ENCODE data around the gene DIS3.
"Not testable (repeated sequence)": the region's sequence is repeated elsewhere in the genome, so short reads cannot be mapped to it uniquely, and the experiment has no call there.

The DIS3 gene, protein sequence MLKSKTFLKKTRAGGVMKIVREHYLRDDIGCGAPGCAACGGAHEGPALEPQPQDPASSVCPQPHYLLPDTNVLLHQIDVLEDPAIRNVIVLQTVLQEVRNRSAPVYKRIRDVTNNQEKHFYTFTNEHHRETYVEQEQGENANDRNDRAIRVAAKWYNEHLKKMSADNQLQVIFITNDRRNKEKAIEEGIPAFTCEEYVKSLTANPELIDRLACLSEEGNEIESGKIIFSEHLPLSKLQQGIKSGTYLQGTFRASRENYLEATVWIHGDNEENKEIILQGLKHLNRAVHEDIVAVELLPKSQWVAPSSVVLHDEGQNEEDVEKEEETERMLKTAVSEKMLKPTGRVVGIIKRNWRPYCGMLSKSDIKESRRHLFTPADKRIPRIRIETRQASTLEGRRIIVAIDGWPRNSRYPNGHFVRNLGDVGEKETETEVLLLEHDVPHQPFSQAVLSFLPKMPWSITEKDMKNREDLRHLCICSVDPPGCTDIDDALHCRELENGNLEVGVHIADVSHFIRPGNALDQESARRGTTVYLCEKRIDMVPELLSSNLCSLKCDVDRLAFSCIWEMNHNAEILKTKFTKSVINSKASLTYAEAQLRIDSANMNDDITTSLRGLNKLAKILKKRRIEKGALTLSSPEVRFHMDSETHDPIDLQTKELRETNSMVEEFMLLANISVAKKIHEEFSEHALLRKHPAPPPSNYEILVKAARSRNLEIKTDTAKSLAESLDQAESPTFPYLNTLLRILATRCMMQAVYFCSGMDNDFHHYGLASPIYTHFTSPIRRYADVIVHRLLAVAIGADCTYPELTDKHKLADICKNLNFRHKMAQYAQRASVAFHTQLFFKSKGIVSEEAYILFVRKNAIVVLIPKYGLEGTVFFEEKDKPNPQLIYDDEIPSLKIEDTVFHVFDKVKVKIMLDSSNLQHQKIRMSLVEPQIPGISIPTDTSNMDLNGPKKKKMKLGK

DNA sequence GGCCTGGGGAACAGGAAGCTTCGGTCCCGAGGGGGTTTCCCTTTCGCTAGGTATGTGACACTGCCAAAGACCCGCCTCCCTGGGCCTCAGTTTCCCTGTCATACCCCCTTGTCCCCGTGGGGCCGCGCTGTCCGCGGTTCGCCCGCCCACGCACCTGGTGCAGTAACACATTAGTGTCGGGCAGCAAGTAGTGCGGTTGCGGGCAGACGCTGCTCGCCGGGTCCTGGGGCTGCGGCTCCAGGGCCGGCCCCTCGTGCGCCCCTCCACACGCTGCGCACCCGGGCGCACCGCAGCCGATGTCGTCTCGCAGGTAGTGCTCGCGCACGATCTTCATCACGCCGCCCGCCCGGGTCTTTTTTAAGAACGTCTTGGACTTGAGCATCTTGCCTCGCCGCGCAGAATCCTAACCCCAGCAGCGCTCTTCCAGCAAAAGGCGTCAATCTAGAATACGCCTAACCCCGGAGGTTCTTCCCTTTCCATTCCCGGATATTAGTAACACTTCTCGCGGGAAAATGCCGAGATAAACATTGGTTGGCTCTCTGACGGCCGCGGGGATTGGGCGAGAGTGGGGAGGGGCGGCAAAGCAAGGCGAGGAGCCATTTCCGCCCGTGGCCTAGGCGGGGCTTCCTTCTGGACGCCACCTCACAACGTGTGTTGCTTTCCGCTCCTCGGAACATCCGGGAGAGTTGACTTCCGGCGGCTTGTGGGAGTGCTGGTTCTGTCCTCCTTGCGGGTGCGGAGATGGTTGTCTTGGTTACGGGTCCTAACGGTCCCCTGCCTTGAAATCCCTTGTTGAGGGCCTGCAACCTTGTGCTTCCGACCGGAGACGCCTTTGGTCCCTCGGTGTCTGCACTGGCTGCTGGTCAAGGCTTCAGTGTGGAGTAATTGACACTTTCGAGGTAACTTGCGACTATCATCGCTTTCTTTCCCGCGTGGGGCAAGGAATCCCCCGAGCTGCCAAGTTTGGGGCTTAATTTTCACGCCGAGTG lies at the start of gene DIS3, which contains the start of gene PIBF1:
TSS of gene DIS3 (minus strand) at position 450 of the 989 bp plus-strand sequence. CDS start at position 382, 68 bp downstream.
TSS of gene PIBF1 (plus strand) at position 683 of the 989 bp plus-strand sequence. CDS start 1,337 bp downstream, outside the sequence.
- DNase-seq, result peak; percentile 93

DNA sequence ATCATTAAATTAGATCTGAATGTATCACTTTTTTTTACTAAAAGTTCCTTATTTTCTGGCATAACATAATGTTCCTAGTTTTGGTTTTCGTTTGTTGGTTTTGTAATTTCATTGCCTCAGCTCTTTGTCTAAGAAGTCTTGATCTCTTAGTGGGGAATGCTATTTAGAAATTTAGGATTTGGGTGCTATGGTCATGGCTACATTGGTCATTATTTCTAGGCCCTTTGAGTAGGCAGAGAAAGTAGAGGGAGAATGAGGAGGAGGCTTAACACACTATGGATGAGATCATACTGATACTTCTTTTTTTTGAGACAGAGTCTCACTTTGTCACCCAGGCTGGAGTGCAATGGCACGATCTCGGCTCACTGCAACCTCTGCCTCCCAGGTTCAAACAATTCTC lies 42.0 kb upstream of the DIS3 start:
- no peak for DNase-seq

DNA sequence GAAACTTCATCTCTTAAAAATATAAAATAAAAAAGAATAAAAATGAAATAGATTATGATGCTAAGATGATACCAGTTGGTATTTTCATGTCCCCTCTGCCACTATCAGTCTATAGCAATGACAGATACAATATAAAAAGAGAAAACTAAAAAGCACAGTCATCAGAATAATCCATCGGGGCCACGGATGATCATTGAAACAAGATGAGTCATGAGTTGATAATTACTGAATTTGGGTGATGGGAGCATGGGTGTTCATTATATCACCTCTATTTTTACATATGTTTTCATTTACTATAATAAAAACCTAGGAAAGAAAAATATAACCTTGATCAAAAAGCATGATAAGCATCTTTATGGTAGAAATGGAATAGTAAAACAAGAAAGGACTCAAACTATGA lies 41.4 kb upstream of the DIS3 start:
- DNase-seq, result no peak

DNA sequence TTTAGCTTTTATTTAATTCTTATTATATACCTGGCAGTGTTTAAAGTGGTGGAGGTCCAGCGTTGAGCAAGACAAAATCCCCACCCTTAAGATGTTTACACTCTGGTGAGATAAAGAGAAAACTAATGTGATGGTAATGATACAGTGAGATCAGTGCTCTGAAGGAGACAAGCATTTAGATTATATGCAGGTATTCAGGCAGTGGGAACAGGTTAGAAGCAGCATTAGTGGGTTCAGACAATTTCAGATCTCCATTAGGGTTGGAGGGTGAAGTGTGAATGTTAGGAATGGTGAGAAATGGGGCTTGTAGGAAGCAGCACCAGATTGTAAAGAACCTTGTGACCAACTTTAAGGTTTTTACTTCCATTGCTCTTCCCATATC lies 39.2 kb upstream of the DIS3 start:
- DNase-seq, result no peak

DNA sequence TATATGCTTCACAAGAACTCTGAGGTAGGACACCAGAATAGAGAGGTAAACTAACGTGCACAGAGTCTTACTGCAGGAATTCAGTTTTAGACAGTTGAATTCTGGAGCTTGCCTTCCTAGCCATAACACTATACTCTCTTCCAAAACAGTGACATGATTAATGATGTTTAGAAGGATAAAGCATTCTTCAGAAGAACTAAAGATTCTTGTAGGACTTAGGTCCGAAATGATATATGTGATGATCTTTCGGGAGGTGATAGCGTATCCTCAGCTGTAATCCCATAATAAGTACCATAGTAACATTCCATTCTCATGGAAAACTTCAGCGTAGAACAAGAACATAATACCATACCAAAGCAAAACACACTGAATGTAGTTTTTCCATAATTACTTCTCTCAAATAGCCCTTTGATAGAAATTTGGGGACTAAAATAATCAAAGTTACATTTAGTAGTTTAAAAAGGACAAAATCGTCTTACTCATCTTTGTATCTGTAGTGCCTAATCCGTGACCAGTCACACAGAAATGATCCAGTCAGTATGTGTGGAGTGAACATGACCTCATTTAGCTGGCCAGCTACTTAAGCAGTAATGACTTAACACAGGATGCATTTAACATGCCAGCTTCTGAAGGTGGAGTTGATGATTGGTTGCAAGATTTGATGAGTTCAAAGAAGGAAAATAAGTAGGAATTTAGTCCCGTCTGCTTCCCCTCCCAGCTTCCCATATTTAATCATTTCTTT lies 38.6 kb upstream of the DIS3 start:
- no peak for DNase-seq

DNA sequence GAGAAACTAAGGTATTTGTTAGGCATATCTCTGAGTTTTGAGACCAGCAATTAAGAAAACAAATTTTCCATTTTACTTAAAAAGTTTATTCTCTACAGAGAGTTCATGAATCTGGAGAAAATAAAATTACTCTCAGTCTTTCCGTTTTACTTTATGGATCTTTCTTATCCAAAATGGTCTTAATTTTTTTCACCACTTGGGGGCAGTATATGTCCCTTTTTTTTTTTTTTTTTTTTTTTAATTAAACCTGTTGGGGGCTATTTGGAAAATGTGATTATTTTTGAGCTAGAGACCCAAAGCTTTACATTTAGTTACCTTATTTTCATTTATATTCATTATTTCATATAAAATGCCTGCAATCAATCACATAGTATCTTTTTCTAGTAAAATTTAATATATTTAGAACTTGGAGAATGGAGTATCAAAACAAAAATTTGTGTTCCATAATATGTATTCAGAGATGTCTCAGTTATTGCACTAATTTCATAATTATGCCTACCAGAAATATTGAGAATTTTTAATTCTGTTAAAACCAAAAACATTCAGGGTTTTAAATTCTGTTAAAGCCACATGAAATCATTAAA lies 27.3 kb upstream of the DIS3 start:
- DNase-seq, result no peak

DNA sequence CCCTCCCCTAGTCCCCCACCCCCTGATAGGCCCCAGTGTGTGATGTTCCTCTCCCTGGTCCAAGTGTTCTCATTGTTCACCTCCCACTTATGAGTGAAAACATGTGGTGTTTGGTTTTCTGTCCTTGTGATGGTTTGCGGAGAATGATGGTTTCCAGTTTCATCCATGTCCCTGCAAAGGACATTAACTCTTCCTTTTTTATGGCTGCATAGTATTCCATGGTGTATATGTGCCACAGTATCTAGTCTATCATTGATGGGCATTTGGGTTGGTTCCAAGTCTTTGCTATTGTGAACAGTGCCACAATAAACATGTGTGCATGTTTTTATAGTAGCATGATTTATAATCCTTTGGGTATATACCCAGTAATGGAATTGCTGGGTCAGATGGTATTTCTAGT lies 24.8 kb upstream of the DIS3 start:
- DNase-seq, result not testable (repeated sequence)

DNA sequence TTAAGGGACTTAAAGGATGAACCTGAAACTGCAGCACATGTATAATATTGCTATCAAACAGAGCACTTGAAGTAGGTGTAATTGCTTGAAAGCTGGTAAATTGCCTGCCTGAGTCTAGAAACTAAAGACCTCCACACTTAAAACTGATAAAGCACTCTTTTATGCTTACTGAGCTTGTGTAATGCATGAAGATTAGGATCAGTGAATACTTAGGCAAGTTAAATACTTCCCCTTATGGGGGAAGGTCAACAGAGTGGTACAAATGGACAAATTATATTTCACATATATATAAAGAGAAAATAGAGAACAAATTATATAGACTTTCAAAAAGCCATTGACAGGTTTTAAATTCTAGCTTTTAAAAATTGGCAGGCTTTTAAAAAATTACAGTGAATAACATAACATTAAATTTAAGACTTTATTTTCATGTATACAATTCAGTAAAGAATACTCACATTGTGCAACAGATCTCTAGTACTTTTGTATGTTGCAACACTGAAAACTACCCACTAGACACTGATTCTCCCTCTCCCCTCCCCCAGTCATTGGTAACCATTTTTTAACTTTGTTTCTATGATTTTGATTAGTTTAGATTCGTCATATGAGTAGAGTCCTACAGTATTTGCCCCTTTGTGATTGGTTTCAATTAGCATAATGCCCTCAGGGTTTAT lies 24.1 kb upstream of the DIS3 start:
- no peak for DNase-seq

DNA sequence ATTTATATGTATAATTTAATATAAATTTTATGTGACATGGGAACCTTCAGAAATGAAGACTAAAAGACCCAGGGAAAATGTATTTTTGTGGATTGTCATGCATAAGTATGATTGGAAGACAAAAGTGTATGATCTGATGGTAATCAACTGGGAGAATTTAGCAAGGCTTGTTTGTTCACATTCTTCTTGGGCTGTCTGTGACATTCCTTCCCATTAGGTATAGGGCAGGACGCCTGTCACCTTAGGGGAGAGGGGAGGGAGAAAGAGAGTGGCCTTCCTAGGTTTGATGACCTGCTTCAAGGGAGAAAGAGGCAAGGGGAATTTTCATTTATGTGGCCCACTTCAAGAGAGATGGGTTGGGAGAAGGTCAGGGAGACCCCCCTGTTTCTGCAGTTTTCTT lies 22.6 kb upstream of the DIS3 start:
- DNase-seq, result no peak

DNA sequence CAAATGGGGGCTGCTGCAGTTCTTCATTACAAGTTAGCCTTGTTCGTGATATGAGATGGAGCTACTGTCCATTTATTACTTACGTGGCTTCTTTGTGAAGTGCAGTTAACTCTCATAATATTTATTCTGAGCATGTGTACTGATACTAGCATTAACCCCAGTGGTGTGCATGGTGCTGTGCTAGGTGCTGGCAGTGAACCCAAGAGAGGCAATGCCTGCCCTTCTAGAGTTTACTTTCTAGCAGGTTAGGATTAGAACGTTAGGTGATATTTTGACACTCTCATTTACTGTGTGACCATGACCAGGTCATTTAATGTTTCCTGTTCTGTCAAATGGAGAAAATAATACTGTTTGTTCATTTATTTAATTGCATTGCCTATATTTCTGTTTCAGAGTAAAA lies 17.1 kb upstream of the DIS3 start:
- no peak for DNase-seq

DNA sequence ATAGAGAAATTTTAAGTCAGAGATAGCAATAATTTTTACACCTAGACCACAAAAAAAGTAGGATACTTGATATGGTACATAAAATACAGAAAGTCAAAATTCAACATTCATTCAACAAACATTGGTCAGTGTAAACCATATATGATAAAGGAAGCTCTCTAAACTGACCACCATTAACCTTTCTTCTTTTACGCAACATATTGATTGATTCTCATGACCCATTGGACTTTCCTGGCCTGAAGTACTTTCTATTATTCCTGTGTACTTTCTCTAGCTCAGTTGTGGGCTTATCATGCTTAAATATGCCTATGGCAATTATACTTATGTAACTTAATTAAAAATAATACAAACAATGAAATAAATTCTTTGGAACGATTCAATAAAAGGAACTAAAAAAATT lies 10.9 kb upstream of the DIS3 start:
- no peak for DNase-seq

DNA sequence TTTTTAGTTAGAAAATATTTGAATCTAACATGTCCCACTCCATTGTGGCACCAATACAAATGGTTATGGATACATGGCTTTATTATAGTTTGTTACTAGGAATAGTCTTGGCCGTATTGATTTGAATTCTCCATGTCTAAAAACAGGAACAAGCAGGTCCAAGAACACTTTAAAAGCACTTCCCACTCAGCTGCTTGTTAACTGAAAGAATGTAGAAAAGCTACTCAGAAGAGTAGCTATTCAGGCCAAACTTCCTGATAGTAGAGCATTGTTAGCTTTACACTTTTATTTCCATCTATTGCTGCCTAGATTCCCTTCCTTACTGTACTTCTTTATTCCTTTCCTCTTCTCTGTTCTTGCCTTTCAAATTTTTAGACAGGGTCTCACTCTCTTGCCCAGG lies 7.1 kb upstream of the DIS3 start:
- DNase-seq, result no peak

DNA sequence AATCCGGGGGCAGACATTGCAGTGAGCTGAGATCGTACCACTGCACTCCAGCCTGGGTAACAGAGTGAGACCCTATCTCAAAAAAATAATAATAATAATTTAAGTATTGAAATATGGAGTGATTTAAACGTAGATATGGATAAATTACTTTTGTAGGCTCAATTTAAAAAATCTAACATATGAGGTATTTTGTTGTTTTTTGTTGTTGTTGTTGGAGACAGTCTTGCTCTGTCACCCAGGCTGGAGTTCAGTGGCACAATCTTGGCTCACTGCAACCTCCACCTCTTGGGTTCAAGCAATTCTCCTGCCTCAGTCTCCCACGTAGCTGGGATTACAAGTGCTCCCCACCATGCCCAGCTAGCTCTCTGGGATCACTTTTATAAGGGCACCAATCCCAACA lies 3.0 kb upstream of the DIS3 start:
- not testable (repeated sequence) for DNase-seq

DNA sequence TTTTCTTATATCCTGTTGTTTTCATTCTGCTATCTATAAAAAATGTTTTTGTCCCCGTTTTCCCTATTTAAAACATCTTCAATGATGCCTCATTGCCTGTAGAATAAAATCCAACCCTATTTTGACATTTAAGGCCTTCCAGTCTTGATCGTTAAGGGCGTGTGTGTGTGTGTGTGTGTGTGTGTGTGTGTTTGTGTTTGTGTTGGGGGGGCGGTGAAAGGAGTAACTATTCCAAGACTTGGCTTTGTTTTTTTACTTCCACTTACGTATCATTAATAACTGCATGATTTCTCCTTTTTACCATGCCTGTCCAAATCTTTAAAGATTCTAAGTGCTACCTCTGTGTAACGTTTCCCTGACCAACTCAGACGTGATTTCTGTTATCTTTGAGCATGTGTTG lies 1.0 kb upstream of the DIS3 start:
- no peak for DNase-seq

DNA sequence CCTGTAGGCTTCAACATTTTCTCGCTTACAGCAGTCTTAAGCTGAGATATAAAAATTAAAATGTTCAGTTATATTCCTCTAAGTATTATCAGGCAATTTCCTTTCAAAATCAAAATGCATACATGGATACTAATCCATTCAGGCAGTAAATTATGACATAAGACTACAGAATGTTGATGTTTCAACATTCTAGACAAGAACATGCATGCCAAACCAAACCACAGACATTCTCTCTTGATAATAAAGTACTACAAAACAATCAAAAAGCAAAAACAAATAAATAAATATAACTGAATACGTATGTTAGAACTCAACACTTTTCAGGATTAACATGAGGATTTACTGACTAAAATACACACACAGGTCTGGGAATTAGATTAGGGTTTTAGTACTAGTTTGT lies 7.7 kb downstream of the DIS3 start:
- DNase-seq, result no peak

DNA sequence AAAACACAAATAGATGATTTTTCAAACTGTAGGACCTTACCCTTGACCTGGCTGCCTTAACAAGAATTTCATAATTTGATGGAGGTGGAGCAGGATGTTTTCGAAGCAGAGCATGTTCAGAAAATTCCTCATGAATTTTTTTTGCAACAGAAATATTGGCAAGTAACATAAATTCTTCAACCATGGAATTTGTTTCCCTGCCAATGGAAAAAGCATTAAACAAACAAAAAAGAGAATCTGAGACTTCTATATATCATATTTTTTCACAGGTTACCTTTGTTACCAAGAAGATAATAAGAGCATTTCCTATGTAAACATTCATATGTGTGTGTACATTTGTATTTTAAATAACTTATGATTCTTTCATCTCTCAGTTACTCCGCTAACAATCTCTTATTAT lies 18.3 kb downstream of the DIS3 start:
- DNase-seq, result no peak

DNA sequence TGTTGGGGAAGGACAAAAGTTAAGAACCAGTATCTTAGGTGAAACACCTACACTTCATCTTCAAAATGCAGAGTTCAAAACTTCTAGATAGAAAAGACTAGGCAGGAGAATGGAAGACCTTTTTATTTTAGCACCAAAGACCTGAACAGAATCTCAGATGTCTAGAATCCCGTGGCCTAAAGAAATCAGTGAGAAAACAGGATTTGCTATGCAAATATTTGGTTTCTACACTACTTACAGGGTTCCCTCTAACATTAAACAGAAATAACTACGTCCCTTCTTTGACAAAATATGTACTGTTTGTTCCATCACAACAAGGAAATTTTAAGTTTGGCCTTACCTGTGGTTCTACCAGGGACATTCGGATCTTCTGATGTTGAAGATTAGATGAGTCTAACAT lies 21.5 kb downstream of the DIS3 start:
- no peak for DNase-seq

DNA sequence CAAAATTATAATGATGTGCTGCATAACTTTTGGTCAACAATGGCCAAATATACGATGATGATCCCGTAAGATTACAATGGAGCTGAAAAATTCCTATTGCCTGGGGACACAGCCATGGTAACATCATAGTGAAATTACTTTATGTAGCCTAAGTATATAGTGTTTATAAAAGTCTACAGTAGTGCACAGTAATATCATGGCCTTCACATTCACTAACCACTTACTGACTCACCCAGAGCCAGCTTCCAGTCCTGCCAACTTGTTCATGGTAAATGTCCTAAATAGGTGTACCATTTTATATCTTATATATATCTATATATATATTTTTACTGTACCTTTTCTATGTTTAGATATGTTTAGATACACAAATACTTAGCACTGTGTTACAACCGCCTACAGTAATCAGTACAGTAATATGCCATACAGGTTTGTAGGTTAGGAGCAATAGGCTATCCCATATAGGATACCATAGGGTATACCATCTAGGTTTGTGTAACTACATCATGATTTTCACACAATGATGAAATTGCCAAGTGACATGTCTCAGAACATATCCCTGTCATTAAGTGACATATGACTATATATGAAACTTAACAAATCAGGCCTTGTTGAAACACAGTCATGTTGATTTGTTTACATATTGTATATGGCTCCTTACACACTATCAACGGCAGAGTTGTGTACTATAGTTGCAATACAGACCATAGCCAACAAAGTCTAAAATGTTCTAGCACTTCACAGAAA lies 23.7 kb downstream of the DIS3 start:
- DNase-seq, result no peak

DNA sequence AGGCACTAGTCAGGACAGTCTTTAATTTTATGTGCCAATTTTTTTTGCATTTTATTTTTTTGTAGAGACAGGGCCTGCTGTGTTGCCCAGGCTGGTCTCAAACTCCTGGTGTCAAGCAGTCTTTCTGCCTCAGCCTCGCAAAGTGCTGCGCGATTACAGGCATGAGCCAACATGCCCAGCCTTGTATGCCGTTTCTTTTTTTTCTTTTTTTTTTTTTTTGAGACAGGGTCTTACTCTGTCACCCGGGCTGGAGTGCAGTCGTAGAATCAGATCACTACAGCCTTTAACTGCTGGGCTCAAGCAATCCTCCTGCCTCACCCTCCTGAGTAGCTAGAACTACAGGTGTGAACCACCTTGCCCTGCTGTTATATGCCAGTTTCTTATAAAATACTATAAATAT lies 27.6 kb downstream of the DIS3 start:
- peak; percentile 14 for DNase-seq

DNA sequence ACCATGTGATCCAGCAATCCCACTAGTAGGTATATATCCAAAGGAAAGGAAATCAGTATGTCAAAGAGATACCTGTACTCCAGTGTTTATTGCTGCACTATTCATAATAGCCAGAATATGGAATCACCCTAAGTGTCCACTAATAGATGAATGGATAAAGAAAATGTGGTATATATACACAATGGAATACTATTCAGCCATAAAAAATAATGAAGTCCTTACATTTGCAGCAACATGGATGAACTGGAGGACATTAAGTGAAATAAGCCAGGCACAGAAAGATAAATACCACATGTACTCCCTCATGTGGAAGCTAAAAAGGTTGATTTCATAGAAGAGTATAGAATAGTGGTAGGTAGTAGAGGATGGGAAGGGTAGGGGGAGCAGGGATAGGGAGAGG lies 30.5 kb downstream of the DIS3 start:
- no peak for DNase-seq

All from NCI-H1105 (cell line).